HEK293T (cell line): ENCODE measurements around the gene QRFP.

ENCODE experiments used
- CTCF ChIA-PET: fragments of 350-600 bp; formaldehyde crosslinking; extraction: SDS; loops from one replicate; lab custom pipeline; 2021; ENCODE audit warnings: antibody characterized with exemption, inconsistent platforms; lab: Yijun Ruan, JAX
- POLR2A ChIA-PET: fragments of 350-600 bp; formaldehyde crosslinking; extraction: SDS; loops from one replicate; lab custom pipeline; 2020; ENCODE audit warnings: antibody characterized with exemption, inconsistent platforms; lab: Yijun Ruan, JAX
- DNase-seq: peaks from one replicate; pipeline ENCODE4 v3.0.0; 2012; ENCODE audit warnings: mixed read lengths; ENCODE audit errors: extremely low spot score
- ARNT ChIP-seq: fragments of 450-650 bp; IDR thresholded peaks from 2 replicates; pipeline ENCODE4 v1.6.1; 2017; ENCODE audit warnings: mild to moderate bottlenecking
- BHLHE40 ChIP-seq: fragments of 450-650 bp; IDR thresholded peaks from 2 replicates; pipeline ENCODE4 v1.6.1; 2016; ENCODE audit warnings: mild to moderate bottlenecking, moderate library complexity, borderline replicate concordance
- CTBP1 ChIP-seq: fragments of 450-650 bp; IDR thresholded peaks from 2 replicates; pipeline ENCODE4 v1.6.1; 2016; ENCODE audit warnings: borderline replicate concordance
- ELF4 ChIP-seq: fragments of 450-650 bp; IDR thresholded peaks from 2 replicates; pipeline ENCODE4 v1.6.1; 2017; ENCODE audit warnings: antibody characterized with exemption
- FOXA1 ChIP-seq: fragments of 450-650 bp; IDR thresholded peaks from 2 replicates; pipeline ENCODE4 v1.6.1; 2016; ENCODE audit warnings: mild to moderate bottlenecking
- FOXK2 ChIP-seq: fragments of 450-650 bp; IDR thresholded peaks from 2 replicates; pipeline ENCODE4 v1.6.1; 2016; ENCODE audit warnings: mild to moderate bottlenecking
- FOXM1 ChIP-seq: fragments of 450-650 bp; IDR thresholded peaks from 2 replicates; pipeline ENCODE4 v1.6.1; 2017; ENCODE audit warnings: mild to moderate bottlenecking, borderline replicate concordance
- HDGF ChIP-seq: fragments of 450-650 bp; IDR thresholded peaks from 2 replicates; pipeline ENCODE4 v1.6.1; 2017; ENCODE audit warnings: antibody characterized with exemption, borderline replicate concordance
- L3MBTL2 ChIP-seq: fragments of 450-650 bp; conservative IDR thresholded peaks from 2 replicates; pipeline ENCODE4 v1.6.1; 2016; ENCODE audit warnings: mild to moderate bottlenecking
- LEF1 ChIP-seq: fragments of 450-650 bp; IDR thresholded peaks from 2 replicates; pipeline ENCODE4 v1.6.1; 2017; ENCODE audit warnings: mild to moderate bottlenecking, borderline replicate concordance
- NFRKB ChIP-seq: fragments of 450-650 bp; IDR thresholded peaks from 2 replicates; pipeline ENCODE4 v1.6.1; 2016; ENCODE audit warnings: mild to moderate bottlenecking, moderate library complexity
- PKNOX1 ChIP-seq: fragments of 450-650 bp; IDR thresholded peaks from 2 replicates; pipeline ENCODE4 v1.6.1; 2016
- SP1 ChIP-seq: fragments of 450-650 bp; IDR thresholded peaks from 2 replicates; pipeline ENCODE4 v1.6.1; 2017
- SUZ12 ChIP-seq: fragments of 450-650 bp; IDR thresholded peaks from 2 replicates; pipeline ENCODE4 v1.6.1; 2016; ENCODE audit warnings: mild to moderate bottlenecking
- TARDBP ChIP-seq: fragments of 450-650 bp; IDR thresholded peaks from 2 replicates; pipeline ENCODE4 v1.6.1; 2016
- ZNF384 ChIP-seq: fragments of 450-650 bp; IDR thresholded peaks from 2 replicates; pipeline ENCODE4 v1.6.1; 2016

The QRFP gene

GRCh38 chr9:130923611-130924447, 27.2 kb upstream of the QRFP start:
- ChIA-PET CTCF (no interaction called here), POLR2A (no interaction called here)
- no peak for DNase-seq
- TF ChIP-seq ARNT (no peak), FOXA1 (no peak), SUZ12 (no peak), L3MBTL2 (no peak), HDGF (no peak), TARDBP (no peak)

DNA sequence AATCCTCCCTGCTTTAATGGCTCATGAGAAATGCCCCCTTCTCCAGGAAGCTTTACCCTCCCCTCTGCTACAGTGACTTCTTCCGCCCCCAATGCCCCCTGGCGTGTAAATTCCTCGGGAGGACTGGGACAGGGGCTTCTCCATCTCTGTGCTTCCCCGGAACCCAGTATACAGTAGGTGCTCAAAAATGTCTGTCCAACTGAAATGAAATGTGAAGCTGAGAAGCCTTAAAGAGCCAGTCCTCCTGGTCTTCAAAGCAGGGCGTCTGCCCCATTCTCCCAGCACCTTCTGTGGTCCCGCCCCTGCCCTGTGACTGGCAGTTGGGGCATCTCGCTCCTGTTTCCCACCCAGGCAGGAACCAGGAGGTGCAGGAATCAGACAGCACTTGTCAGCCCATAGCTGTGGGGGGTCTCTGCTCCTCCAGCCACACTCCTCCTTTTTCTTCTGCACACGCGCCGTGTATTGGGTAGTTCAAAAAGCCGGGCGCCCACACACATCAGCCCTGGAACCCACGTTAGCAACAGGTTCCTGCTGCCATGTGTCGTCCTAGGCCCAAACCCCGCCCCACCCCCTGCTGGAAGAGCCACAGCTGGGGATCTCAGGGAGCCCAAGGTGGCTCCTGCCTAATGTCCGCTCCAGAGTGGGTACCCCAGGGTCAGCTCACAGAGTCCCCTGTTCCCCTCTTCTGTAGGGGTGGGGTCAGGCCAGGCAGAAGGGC, 26.4 kb upstream of the QRFP start:
- ChIA-PET POLR2A (no interaction called here), CTCF (interaction anchor here (1.4 kb wide), 1 partner anchor 10 kb away, joined by 3 read pairs; no protein-coding TSS in a partner anchor)
- TF ChIP-seq PKNOX1 = peak; percentile 42
- no peak for TF ChIP-seq ARNT
- DNase-seq = no peak

GRCh38 chr9:130921989-130922892, 25.6 kb upstream of the QRFP start:
- TF ChIP-seq LEF1 (no peak), PKNOX1 (no peak), BHLHE40 (no peak)
- POLR2A ChIA-PET = no interaction called here
- CTCF ChIA-PET = interaction anchor here (1.4 kb wide), 1 partner anchor 11 kb away, joined by 3 read pairs; no protein-coding TSS in a partner anchor
- no peak for DNase-seq

DNA sequence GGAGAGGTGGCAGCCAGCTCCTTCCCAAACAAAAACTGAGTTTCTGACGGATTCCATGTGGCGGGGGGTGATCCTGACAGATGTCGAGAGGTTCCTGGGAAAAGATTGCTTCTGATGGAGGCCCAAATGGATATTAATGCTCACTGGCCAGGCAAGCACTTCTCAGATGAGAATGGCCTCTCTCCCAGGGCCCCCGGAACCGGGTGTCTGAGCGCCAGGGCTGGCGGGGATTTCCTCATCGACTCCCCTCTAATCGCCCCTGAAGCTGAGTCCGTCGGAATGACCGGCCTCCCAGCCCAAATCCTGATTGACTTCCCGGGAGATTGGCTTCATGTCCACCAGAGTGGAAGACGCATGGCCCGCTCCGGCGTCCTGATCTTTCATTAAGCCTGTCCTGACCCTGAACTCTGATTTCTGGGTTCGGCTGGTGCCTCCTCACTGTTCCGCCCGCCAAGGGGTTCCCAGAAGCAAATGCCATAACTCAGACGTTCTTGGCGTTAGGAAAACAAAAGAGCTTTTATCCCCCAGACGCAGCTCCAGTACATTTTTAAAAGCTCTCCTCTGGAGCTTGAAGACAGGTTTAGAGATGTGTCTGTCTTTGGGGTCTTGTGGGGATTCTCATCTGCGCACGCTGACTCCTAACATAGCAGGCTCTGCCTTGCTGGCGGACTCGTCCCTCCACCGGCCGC, 24.8 kb upstream of the QRFP start:
- TF ChIP-seq CTBP1 = no peak
- TF ChIP-seq FOXM1 = no peak
- no peak for TF ChIP-seq NFRKB
- no peak for TF ChIP-seq SUZ12
- TF ChIP-seq L3MBTL2 = no peak
- TF ChIP-seq BHLHE40 = no peak
- no peak for TF ChIP-seq FOXA1
- no peak for TF ChIP-seq ARNT
- TF ChIP-seq FOXK2 = no peak
- TF ChIP-seq HDGF = no peak
- TF ChIP-seq ELF4 = no peak
- no peak for TF ChIP-seq ZNF384
- TF ChIP-seq SP1 = no peak
- no peak for DNase-seq
- ChIA-PET POLR2A (no interaction called here), CTCF (no interaction called here)

DNA sequence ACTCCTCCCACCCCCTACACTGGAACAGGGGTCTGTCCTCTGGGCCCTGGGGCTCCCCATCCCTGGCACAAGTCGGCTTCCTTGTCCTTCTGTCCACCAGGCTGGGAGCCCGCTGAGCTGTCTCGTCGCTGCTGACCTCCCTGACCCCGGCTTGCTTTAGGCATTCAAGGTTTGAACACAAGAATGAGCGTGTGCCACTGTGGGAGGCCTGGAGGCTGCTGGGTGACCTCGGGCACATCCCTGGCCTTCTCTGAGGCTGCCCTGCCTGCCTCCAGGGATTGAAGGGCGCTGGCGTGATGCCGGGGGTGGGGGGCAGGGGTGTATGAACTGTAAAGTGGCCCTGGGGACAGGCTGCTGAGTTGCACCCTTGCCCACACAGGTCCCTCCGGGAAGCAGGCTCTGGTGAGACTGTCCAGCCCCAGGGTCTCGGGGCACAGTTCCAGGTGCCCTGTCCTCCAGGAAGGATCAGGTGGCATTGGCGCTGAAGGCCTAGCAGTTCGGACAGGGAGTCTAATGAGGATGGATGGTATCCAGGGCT, 24.2 kb upstream of the QRFP start:
- ChIA-PET POLR2A (no interaction called here), CTCF (no interaction called here)
- TF ChIP-seq NFRKB (no peak), BHLHE40 (no peak), TARDBP (no peak), PKNOX1 (no peak), SP1 (no peak), L3MBTL2 (no peak)
- DNase-seq = no peak

DNA sequence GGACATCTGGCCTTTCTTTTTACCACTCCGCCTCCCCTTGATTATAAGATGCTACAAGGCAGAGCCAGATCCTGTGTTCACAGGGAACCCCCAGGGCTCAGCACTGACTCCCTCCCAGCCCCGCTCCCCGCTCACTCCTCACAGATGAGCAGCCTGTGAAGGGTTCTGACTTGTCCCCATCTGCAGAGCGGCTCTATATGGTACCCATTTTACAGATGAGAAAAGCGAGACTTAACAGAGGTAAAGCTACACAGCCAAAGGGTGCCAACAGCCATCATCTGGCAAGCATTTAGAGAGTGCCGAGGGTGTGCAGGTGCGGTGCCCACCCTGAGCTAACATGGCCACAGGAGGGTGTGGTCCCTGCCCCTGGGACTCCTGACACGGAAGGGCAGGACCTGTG, 23.6 kb upstream of the QRFP start:
- ChIA-PET CTCF (no interaction called here), POLR2A (no interaction called here)
- DNase-seq = no peak
- no peak for TF ChIP-seq SP1
- TF ChIP-seq CTBP1 = no peak
- TF ChIP-seq NFRKB = no peak
- no peak for TF ChIP-seq ZNF384
- TF ChIP-seq SUZ12 = no peak
- TF ChIP-seq ELF4 = no peak
- no peak for TF ChIP-seq PKNOX1
- TF ChIP-seq L3MBTL2 = no peak
- no peak for TF ChIP-seq ARNT
- no peak for TF ChIP-seq BHLHE40
- TF ChIP-seq FOXK2 = no peak
- no peak for TF ChIP-seq TARDBP
- no peak for TF ChIP-seq HDGF
